Peyer's patch (tissue), 4 donors: ENCODE results near the gene MYO1D.

Experiments
- POLR2A ChIP-seq, 2 donors: fragments of 450-650 bp; IDR thresholded peaks; one replicate each; pipeline ENCODE4 v1.5.1; 2017; ENCODE audit warnings: antibody characterized with exemption in 2 of 2, mild to moderate bottlenecking in 2 of 2, moderate library complexity in 2 of 2
- TF ChIP-seq, protein P1 (sequence below), 6 experiments: fragments of 450-650 bp in 4 of 6; fragments of 200-600 bp in 2 of 6; sonication (generic) in 1 of 6; IDR thresholded peaks; one replicate each; pipeline ENCODE4 v1.5.1; 2017 to 2019; ENCODE audit warnings: antibody characterized with exemption in 6 of 6, mild to moderate bottlenecking in 3 of 6, moderate library complexity in 1 of 6

DNA sequence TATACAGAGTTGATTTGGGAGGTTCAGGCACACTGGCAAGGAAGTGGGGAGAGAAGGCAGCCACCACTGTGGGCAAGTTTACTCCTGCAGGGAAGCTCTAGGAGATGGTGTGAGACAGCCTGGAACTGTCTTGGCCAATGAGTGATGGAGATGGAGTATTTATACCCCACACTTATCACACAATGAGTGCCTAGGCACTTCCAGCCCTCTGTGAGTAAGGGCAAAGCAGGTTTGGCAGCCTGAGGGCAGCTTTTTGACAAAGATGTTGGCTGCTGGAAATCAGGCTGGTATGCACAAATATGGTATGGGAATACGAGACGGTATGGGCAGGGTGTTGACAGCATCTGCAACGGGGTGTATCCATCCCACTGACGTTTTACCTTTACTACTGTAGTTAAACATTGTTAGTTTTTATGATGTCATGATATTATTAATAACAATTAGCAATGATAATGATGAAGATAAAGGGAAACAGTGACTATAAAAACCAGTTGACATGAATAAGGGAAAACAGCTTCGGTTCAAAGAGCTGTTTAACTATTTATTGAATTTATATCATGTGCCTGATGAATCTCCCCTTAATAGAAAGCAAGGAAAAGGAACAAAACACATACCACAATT lies 240.2 kb downstream of the MYO1D start:
- TF ChIP-seq POLR2A (IDR thresholded peaks at IDR 0.05), result no peak
- TF ChIP-seq, protein P1, sequence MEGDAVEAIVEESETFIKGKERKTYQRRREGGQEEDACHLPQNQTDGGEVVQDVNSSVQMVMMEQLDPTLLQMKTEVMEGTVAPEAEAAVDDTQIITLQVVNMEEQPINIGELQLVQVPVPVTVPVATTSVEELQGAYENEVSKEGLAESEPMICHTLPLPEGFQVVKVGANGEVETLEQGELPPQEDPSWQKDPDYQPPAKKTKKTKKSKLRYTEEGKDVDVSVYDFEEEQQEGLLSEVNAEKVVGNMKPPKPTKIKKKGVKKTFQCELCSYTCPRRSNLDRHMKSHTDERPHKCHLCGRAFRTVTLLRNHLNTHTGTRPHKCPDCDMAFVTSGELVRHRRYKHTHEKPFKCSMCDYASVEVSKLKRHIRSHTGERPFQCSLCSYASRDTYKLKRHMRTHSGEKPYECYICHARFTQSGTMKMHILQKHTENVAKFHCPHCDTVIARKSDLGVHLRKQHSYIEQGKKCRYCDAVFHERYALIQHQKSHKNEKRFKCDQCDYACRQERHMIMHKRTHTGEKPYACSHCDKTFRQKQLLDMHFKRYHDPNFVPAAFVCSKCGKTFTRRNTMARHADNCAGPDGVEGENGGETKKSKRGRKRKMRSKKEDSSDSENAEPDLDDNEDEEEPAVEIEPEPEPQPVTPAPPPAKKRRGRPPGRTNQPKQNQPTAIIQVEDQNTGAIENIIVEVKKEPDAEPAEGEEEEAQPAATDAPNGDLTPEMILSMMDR (IDR thresholded peaks at IDR 0.05), result no peak
